Neural progenitor cell (in vitro differentiated cells): ENCODE data around the gene CCM2.

Experiments used
- EZH2 ChIP-seq: fragments of 200-600 bp; sonication (generic); IDR thresholded peaks from 2 replicates; pipeline ENCODE4 v1.6.1; 2017; ENCODE audit warnings: antibody characterized with exemption, mild to moderate bottlenecking, moderate library complexity
- EZH2phosphoT487 ChIP-seq: fragments of 200-600 bp; sonication (generic); IDR thresholded peaks from 2 replicates; pipeline ENCODE4 v1.6.1; 2017; ENCODE audit warnings: antibody characterized with exemption
- TF ChIP-seq, protein P1 (sequence below): fragments of 200-600 bp; sonication (generic); IDR thresholded peaks from 2 replicates; pipeline ENCODE4 v1.5.1; 2017; ENCODE audit warnings: antibody characterized with exemption, mild to moderate bottlenecking

DNA sequence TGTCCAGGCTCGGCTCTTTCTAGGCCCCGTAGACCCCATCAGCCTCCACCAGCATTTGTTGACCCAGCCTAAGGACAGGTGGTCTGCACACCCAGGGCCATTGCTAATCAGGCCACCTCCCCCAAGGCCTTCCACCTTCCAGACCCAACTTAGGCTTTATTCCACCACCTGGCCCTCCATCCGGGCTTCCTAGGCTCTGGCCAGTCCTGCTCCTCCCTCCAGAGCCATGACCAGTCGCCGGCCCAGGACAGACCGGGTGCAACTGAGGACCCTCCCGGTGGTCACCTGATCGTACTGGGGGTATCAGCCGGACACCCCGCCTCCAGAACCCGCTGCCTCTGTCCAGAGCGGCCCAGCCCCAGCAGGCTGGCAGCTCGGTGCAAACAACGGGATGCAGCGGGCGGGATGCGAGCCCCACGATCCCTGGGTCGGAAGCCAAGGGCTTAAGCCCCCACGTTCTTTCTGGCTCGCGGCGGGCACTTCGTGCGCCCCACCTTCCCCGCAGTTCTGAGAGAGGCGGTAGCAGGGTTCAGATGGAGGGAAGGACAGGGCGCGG lies 88.2 kb downstream of the CCM2 start:
- TF ChIP-seq, protein P1, sequence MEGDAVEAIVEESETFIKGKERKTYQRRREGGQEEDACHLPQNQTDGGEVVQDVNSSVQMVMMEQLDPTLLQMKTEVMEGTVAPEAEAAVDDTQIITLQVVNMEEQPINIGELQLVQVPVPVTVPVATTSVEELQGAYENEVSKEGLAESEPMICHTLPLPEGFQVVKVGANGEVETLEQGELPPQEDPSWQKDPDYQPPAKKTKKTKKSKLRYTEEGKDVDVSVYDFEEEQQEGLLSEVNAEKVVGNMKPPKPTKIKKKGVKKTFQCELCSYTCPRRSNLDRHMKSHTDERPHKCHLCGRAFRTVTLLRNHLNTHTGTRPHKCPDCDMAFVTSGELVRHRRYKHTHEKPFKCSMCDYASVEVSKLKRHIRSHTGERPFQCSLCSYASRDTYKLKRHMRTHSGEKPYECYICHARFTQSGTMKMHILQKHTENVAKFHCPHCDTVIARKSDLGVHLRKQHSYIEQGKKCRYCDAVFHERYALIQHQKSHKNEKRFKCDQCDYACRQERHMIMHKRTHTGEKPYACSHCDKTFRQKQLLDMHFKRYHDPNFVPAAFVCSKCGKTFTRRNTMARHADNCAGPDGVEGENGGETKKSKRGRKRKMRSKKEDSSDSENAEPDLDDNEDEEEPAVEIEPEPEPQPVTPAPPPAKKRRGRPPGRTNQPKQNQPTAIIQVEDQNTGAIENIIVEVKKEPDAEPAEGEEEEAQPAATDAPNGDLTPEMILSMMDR, result no peak
- TF ChIP-seq EZH2 (no peak), EZH2phosphoT487 (no peak)
